OCI-M2 (cell line): ENCODE measurements around the gene ARHGAP19.

Experiments used
- DNase-seq: peaks from one replicate; lab custom pipeline; 2025; ENCODE audit not compliant: unreplicated experiment; lab: John Stamatoyannopoulos, UW

Gene ARHGAP19

GRCh38 chr10:97229322-97230015, 63.0 kb downstream of the ARHGAP19 start:
- no peak for DNase-seq

- no peak for DNase-seq
Measured at GRCh38 chr10:97228775-97229157, 63.7 kb downstream of the ARHGAP19 start.

GRCh38 chr10:97228130-97228774, 64.2 kb downstream of the ARHGAP19 start:
- DNase-seq = no peak

GRCh38 chr10:97226398-97226797, 66.0 kb downstream of the ARHGAP19 start:
- no peak for DNase-seq

GRCh38 chr10:97224483-97225435, 67.7 kb downstream of the ARHGAP19 start:
- no peak for DNase-seq

- no peak for DNase-seq
Measured at GRCh38 chr10:97222326-97222961, 70.0 kb downstream of the ARHGAP19 start.

GRCh38 chr10:97220355-97220754, 72.1 kb downstream of the ARHGAP19 start:
- no peak for DNase-seq

GRCh38 chr10:97217299-97217698, 75.1 kb downstream of the ARHGAP19 start:
- no peak for DNase-seq

GRCh38 chr10:97215619-97216260, 76.7 kb downstream of the ARHGAP19 start:
- no peak for DNase-seq

- no peak for DNase-seq
Measured at GRCh38 chr10:97213431-97213830, 79.0 kb downstream of the ARHGAP19 start.

- no peak for DNase-seq
Measured at GRCh38 chr10:97211229-97211628, 81.2 kb downstream of the ARHGAP19 start.

GRCh38 chr10:97210543-97210960, 81.9 kb downstream of the ARHGAP19 start:
- peak; percentile 32 for DNase-seq

GRCh38 chr10:97207756-97208346, 84.6 kb downstream of the ARHGAP19 start:
- no peak for DNase-seq

- DNase-seq = no peak
Measured at GRCh38 chr10:97207131-97207530, 85.3 kb downstream of the ARHGAP19 start.

GRCh38 chr10:97204826-97205679, 87.4 kb downstream of the ARHGAP19 start:
- DNase-seq = no peak

- DNase-seq = no peak
Measured at GRCh38 chr10:97203220-97203619, 89.2 kb downstream of the ARHGAP19 start.

- DNase-seq = no peak
Measured at GRCh38 chr10:97200616-97201015, 91.8 kb downstream of the ARHGAP19 start.

- no peak for DNase-seq
Measured at GRCh38 chr10:97199152-97199551, 93.3 kb downstream of the ARHGAP19 start.

- DNase-seq = no peak
Measured at GRCh38 chr10:97197030-97197500, 95.4 kb downstream of the ARHGAP19 start.
